ENCODE data around the gene GGACT. TPM values are rescaled to one million over a fixed set of nuclear protein-coding genes. Genes with fewer than 3 reads are reported as not detected.
"Not testable (repeated sequence)": the region's sequence is repeated elsewhere in the genome, so short reads cannot be mapped to it uniquely, and the experiment has no call there.

The GGACT gene
- 1.2 and 1.4 TPM in 2 replicates for total RNA-seq (2014; rRNA removed; shearing (Covaris generic))

GRCh38 chr13:100588331-100589177 lies at the start of gene GGACT:
TSS of gene GGACT (minus strand) at chr13:100588789. CDS start at chr13:100532591, 56,198 bp downstream.
- DNase-seq (ENCODE audit: low read depth): peak; percentile 75

GRCh38 chr13:100637796-100638195 lies 49.2 kb upstream of the GGACT start:
- DNase-seq (ENCODE audit: low read depth): no peak

- DNase-seq (ENCODE audit: low read depth): no peak
Observed at GRCh38 chr13:100637380-100637779, 48.8 kb upstream of the GGACT start.

- DNase-seq (ENCODE audit: low read depth): no peak
Observed at GRCh38 chr13:100636441-100636840, 47.9 kb upstream of the GGACT start.

- DNase-seq (ENCODE audit: low read depth): no peak
Observed at GRCh38 chr13:100636004-100636403, 47.4 kb upstream of the GGACT start.

- DNase-seq (ENCODE audit: low read depth): no peak
Observed at GRCh38 chr13:100634696-100635095, 46.1 kb upstream of the GGACT start.

- DNase-seq (ENCODE audit: low read depth): no peak
Observed at GRCh38 chr13:100633461-100633860, 44.9 kb upstream of the GGACT start.

GRCh38 chr13:100630555-100630954 lies 42.0 kb upstream of the GGACT start:
- no peak for DNase-seq (ENCODE audit: low read depth)

GRCh38 chr13:100627120-100627519 lies 38.5 kb upstream of the GGACT start:
- no peak for DNase-seq (ENCODE audit: low read depth)

- no peak for DNase-seq (ENCODE audit: low read depth)
Observed at GRCh38 chr13:100625447-100625846, 36.9 kb upstream of the GGACT start.

GRCh38 chr13:100620792-100621191 lies 32.2 kb upstream of the GGACT start:
- DNase-seq (ENCODE audit: low read depth): no peak

GRCh38 chr13:100619940-100620339 lies 31.4 kb upstream of the GGACT start:
- DNase-seq (ENCODE audit: low read depth): no peak

GRCh38 chr13:100618897-100619296 lies 30.3 kb upstream of the GGACT start:
- not testable (repeated sequence) for DNase-seq (ENCODE audit: low read depth)

GRCh38 chr13:100613031-100613430 lies 24.4 kb upstream of the GGACT start:
- no peak for DNase-seq (ENCODE audit: low read depth)

GRCh38 chr13:100611678-100612492 lies 23.3 kb upstream of the GGACT start:
- DNase-seq (ENCODE audit: low read depth): no peak

- no peak for DNase-seq (ENCODE audit: low read depth)
Observed at GRCh38 chr13:100610391-100611347, 22.1 kb upstream of the GGACT start.

- peak; percentile 12 for DNase-seq (ENCODE audit: low read depth)
Observed at GRCh38 chr13:100608906-100609305, 20.3 kb upstream of the GGACT start.

GRCh38 chr13:100608489-100608888 lies 19.9 kb upstream of the GGACT start:
- DNase-seq (ENCODE audit: low read depth): no peak

GRCh38 chr13:100604918-100605710 lies 16.5 kb upstream of the GGACT start:
- no peak for DNase-seq (ENCODE audit: low read depth)

GRCh38 chr13:100602493-100603111 lies 14.0 kb upstream of the GGACT start:
- no peak for DNase-seq (ENCODE audit: low read depth)
